TTC549 (cell line): ENCODE measurements around the gene TMEM132C.

Source experiments
- FAIRE-seq: peaks from 2 replicates; lab custom pipeline; 2012; peaks lifted over from hg19 to GRCh38; lab: Jason Lieb, UNC

The TMEM132C gene

GRCh38 chr12:128612150-128612850, 345.3 kb downstream of the TMEM132C start:
- no peak for FAIRE-seq

- FAIRE-seq, result no peak
These were observed 347.0 kb downstream of the TMEM132C start for GRCh38 chr12:128613837-128614590.

GRCh38 chr12:128617304-128617833, 350.4 kb downstream of the TMEM132C start:
- FAIRE-seq, result no peak

GRCh38 chr12:128619263-128619662, 352.3 kb downstream of the TMEM132C start:
- no peak for FAIRE-seq

DNA sequence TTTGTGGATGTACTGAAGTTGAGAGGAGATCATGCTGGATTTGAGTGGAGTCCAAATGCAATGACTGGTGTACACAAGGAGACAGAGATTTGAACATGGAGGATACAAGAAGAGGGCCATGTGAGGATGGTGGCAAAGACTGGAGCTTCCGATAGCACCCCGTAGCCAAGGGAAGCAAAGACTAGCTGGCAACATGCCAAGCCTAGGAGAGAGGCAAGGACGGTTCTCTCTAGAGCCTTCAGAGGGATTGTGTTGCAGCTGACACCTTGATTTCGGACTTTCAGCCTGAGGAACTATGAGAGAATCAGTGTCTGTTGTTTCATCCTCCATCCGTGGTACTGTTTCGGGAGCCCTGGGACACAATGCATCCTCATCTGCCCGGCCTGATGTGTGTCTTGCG, 354.3 kb downstream of the TMEM132C start:
- no peak for FAIRE-seq

GRCh38 chr12:128623748-128624147, 356.8 kb downstream of the TMEM132C start:
- FAIRE-seq, result no peak

DNA sequence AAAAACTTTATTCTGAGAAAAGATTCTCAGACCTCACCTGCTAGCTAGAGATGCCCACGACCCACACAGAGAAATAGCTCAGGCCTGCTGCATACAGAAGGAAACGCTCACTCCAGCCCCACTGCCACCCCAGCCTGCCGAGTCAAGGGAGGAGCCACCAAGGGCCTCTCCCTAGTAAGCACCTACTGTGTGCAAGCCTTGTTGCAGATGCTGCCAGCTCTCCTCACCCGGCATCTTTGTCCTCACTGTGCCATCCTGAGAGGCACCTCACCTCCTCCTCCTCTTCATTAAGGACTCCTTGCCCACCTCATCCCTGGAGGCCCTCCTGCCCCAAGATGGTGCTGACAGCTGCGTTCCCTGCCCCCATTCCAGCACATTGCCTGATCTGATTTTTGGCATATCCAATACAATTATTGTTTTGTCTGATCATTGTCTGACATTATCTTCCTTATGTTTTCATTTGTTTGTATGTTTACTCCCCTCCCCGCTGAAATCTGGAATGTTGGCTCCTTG, 359.9 kb downstream of the TMEM132C start:
- no peak for FAIRE-seq

- no peak for FAIRE-seq
These were observed 360.7 kb downstream of the TMEM132C start for GRCh38 chr12:128627659-128628058.

GRCh38 chr12:128629979-128630378, 363.0 kb downstream of the TMEM132C start:
- no peak for FAIRE-seq

DNA sequence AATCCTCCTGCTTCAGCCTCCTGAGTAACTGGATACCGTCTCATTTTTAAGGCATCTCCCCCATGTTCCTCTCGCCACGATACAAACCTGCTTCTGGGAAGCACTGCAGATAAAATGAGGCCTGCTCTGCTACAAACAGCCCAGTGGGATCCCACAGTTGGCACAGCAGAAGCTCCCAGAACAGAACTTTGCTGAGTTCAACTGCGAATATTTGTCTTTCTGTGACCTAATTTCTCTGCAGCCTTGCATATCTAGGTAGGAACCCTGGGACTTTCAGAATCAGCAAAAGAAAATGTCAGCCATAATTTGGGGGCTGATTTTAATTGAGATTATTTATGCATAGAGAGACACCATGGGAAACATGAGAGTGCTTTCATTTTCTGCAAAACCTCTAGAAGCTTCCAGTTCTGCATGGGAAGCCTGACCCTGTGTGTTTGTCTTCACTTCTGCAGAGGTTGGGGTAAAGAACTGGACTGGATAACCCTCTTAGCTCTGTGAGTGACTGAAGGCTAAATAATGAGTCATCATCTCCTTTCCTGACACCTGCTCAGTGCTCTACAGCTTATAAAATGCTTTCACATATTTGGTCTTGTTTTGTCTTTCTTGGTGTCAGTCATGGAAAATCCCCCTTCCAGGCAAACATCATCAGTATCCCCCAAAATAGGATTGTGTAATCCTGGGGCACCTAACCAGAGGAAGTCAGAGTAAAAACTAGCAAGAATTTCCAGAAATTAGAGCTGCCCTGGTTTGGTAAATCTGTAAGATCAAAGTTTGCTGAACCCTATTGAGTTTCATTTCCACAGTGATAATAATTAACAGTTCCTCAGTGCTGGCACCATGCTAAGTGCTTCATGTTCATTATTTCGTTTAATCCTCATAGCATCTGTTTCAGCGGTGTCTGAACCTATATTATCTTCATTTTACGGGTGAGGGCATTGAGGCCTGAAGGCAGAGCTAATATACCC, 371.0 kb downstream of the TMEM132C start:
- no peak for FAIRE-seq

DNA sequence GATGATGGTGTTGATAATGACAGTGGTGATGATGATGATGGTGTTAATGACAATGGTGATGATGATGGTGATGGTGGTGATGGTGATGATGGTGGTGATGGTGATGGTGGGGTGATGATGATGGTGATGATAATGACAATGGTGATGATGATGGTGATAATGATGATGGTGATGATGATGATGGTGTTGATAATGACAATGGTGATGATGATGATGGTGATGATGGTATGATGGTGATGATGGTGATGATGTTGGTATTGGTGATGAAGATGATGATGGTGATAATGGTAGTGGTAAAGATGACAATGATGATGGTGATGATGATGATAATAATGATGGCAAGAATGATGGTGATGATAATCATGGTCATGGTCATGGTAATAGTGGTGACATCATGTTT, 372.1 kb downstream of the TMEM132C start:
- FAIRE-seq, result no peak

DNA sequence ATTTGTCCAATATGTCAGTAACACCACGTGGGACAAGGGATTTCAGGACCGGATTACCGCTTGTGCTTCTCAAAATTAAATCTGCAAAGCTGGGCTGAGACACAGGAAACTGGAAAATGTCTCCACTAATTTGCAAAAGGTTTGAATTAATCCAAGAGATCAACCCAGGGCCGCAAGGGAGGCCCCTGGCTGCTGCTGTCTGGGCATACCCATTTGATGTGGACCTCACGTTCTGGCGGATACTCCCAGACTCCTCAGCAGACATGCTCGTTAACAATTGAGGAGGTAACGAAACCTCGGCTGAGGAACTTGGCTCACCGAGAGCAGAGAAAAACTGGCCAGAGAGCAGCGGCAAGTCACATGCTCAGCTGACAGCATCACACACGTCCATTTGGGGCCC, 376.2 kb downstream of the TMEM132C start:
- FAIRE-seq, result no peak

DNA sequence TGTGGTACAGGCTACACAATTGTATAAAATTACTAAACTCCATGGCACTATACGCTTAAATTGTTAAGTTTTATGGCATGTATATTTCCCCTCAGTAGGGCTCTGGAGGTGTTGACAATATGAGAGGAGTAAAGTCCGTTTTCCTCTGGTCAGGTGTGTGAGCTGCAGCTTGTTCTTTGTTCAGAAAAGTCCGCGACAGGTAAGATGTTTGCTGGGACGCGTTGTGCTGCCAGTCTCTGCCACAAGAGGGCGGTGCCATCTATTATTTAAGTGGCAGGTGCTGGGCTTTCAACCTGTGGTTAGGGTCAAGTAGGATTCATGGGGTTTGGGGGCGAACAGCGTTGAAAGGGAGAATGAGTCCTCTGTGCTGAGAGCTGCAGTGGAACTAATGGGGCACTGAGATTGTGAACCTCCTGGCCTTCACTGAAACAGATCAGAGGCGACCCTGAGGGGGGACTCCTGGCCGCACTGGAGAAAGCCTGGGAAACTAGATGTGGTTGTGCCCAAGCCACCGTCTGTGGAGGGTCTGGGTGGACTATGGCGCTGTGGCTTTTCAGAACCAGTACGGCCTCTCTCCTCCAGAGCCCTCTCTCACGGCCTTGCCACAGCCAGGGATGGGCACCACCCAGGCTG, 377.8 kb downstream of the TMEM132C start:
- no peak for FAIRE-seq

GRCh38 chr12:128649902-128650301, 382.9 kb downstream of the TMEM132C start:
- FAIRE-seq, result no peak

GRCh38 chr12:128652136-128652751, 385.3 kb downstream of the TMEM132C start:
- no peak for FAIRE-seq

GRCh38 chr12:128654468-128654867, 387.5 kb downstream of the TMEM132C start:
- FAIRE-seq, result no peak

- FAIRE-seq, result no peak
These were observed 390.4 kb downstream of the TMEM132C start for GRCh38 chr12:128657378-128657777.

DNA sequence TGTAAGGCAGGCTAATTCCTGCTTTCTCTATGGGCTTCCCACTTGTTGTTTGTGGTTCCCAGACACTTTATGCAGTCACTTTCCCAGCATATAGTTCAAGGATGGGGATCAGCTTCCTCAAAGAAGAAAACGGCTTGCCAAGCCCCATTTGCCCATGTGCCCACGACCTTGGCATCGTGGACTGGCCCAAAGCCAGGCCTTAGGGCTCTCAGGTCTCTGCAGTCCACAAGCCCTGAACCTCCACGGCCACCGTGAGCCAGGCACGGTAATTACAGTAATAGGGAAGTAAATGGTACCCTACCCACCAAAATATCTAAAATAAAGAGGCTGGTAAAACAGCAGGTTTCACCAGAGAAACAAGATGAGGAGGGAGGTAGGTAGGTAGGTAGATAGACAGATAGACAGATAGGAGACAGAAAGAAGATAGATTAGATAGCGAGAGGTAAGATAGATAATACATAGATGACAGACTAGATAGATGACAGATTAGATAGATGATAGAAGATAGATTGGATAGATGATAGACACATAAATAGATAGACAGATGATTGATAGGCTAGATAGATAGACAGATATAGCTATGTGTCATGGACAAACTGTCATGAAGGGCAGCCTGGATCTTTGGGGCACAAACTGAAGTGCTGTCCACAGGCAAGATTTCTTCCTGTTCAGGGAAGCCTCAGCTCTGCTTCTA, 393.7 kb downstream of the TMEM132C start:
- no peak for FAIRE-seq

DNA sequence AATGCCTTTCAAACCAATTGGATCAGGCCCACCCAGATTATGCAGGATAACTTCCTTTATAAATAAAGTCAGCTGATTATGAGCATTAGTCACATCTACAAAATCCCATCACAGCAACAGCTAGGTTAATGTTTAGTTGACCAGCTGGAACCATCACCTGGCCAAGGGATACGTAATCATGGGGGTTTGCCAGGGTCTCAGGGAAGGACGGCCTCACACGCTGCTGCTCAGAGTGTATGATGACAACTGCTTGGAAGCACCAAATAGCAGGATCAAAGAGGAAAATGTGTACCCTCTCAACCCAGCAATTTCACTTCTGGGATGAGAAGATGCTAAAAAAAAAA, 394.2 kb downstream of the TMEM132C start:
- FAIRE-seq, result no peak

- no peak for FAIRE-seq
These were observed 395.1 kb downstream of the TMEM132C start for GRCh38 chr12:128662101-128662500.

DNA sequence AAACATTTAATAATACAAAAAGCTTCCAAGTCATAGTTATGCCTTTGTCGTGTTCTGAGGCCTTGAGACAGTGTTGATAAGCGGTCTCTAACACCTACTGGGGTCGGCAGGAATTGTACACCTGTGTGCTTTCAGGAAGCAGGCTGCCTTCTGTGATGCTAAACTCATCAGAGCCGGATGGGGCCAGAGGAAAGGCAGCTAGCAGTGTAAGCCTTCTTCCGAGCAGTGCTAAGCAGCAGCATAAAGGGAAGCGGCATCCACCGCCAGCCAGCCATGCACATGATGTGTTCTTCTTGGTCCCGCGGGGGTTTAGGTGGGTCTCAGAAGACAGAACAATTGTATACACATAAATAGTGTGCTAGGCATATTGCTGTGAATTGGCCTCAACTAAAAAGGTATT, 397.5 kb downstream of the TMEM132C start:
- FAIRE-seq, result no peak
